ENCODE results near the gene USP2. TPM values are rescaled to one million over a fixed set of nuclear protein-coding genes. Genes with fewer than 3 reads are reported as not detected.

The USP2 gene
- total RNA-seq, 3 donors from 2014 or later: 16.9 to 84.3 (median 26.7) TPM

- ATAC-seq: no peak
- intact Hi-C loops (cut with DNase I, micrococcal nuclease): no loop called here
- H3K9me3 ChIP-seq: no peaks in the 10 kb centered on the region
- no peak for TF ChIP-seq CTCF (IDR thresholded peaks at IDR 0.05)
- peaks cover 11% of the 10 kb centered on the region for H3K4me1 ChIP-seq (ENCODE audit: low read depth)
- no peaks in the 10 kb centered on the region for H3K36me3 ChIP-seq (ENCODE audit: low read depth)
- DNase-seq: no peak
- no peak overlapping the region for H3K4me3 ChIP-seq
Measured at GRCh38 chr11:119355091-119355843, 26.2 kb downstream of the USP2 start.

- peak; percentile 57 for ATAC-seq
- Histone ChIP-seq H3K9me3 (no peaks in the 10 kb centered on the region), H3K36me3 (ENCODE audit: low read depth) (no peaks in the 10 kb centered on the region), H3K4me1 (ENCODE audit: low read depth) (peaks cover 11% of the 10 kb centered on the region), H3K4me3 (no peak overlapping the region)
- intact Hi-C loops (cut with DNase I, micrococcal nuclease): loop anchor here in 1 of 2 donors (5.0 kb wide), 1 partner anchor 124 kb away; no protein-coding TSS in a partner anchor
- DNase-seq: peak in 2 of 3 donors; percentile 35 to 44
- TF ChIP-seq CTCF (IDR thresholded peaks at IDR 0.05): no peak
Measured at GRCh38 chr11:119352857-119353260, 28.6 kb downstream of the USP2 start.

GRCh38 chr11:119351232-119351631 lies 30.3 kb downstream of the USP2 start:
- Histone ChIP-seq H3K4me3 (no peak overlapping the region), H3K4me1 (ENCODE audit: low read depth) (peaks cover 6% of the 10 kb centered on the region), H3K36me3 (ENCODE audit: low read depth) (no peaks in the 10 kb centered on the region), H3K9me3 (no peaks in the 10 kb centered on the region)
- ATAC-seq (no peak), DNase-seq (no peak)
- intact Hi-C loops (cut with DNase I, micrococcal nuclease): loop anchor here in 1 of 2 donors (5.0 kb wide), 1 partner anchor 126 kb away; no protein-coding TSS in a partner anchor
- TF ChIP-seq CTCF (IDR thresholded peaks at IDR 0.05): no peak

- Histone ChIP-seq H3K9me3 (no peaks in the 10 kb centered on the region), H3K4me3 (no peak overlapping the region), H3K36me3 (ENCODE audit: low read depth) (no peaks in the 10 kb centered on the region), H3K4me1 (ENCODE audit: low read depth) (peaks cover 6% of the 10 kb centered on the region)
- ATAC-seq (no peak), DNase-seq (no peak)
- TF ChIP-seq CTCF (IDR thresholded peaks at IDR 0.05): no peak
- intact Hi-C loops (cut with DNase I, micrococcal nuclease): loop anchor here in 1 of 2 donors (5.0 kb wide), 1 partner anchor 127 kb away; no protein-coding TSS in a partner anchor
Measured at GRCh38 chr11:119350302-119350701, 31.2 kb downstream of the USP2 start.

GRCh38 chr11:119347940-119348605 lies 33.4 kb downstream of the USP2 start:
- intact Hi-C loops (cut with DNase I, micrococcal nuclease): no loop called here
- no peak for TF ChIP-seq CTCF (IDR thresholded peaks at IDR 0.05)
- no peak for ATAC-seq
- no peak for DNase-seq
- Histone ChIP-seq H3K4me1 (ENCODE audit: low read depth) (peaks cover 5% of the 10 kb centered on the region), H3K9me3 (no peaks in the 10 kb centered on the region), H3K4me3 (no peak overlapping the region), H3K36me3 (ENCODE audit: low read depth) (no peaks in the 10 kb centered on the region)

Measured in mucosa of descending colon (tissue), 3 donors.